Measurements from ENCODE around the gene TPST1. TPM values are rescaled to one million over a fixed set of nuclear protein-coding genes. Genes with fewer than 3 reads are reported as not detected.

Gene TPST1
- total and polyA plus RNA-seq, 2 of the 8 experiments (the other 6 are each of a cell fraction or from before 2014, with no cell fraction given): 8.2 to 18.4 TPM

GRCh38 chr7:66296557-66296956 is 91.4 kb downstream of the TPST1 start:
- no peak for FAIRE-seq
- no peak for DNase-seq (ENCODE audit: low read depth in 1 of 2, low spot score in 2 of 2)

More at GRCh38 chr7:66296557-66296956, 91.4 kb downstream of the TPST1 start:
- 95% methylated on average over 3 of the region's 3 CpGs; no CpG with 5 or more reads in 1 of the 2 experiments for WGBS, 2 experiments (ENCODE audit: extremely low coverage in 1 of 2, insufficient coverage in 1 of 2, insufficient read length in 1 of 2, insufficient replicate concordance in 2 of 2, low coverage in 1 of 2, low lambda C conversion rate in 2 of 2, missing lambda C conversion rate in 1 of 2)
- H3K23ac ChIP-seq (ENCODE audit: insufficient read length): no peak overlapping the region
- no peak overlapping the region for H2BK12ac ChIP-seq (ENCODE audit: low read depth, low read length)
- H3K56ac ChIP-seq (replicated peaks; ENCODE audit: insufficient read length, low read depth, low read length): no peak overlapping the region
- no peak overlapping the region for H4K91ac ChIP-seq (replicated peaks; ENCODE audit: insufficient read length, low read length)
- TF ChIP-seq CBX8 (IDR thresholded peaks at IDR 0.05; ENCODE audit: borderline replicate concordance, low read depth, low read length) (no peak), E2F6 (IDR thresholded peaks at IDR 0.05) (no peak), USF2 (IDR thresholded peaks at IDR 0.05; ENCODE audit: low read length) (no peak), SIX5 (IDR thresholded peaks at IDR 0.05; ENCODE audit: low read depth, low read length) (no peak), EZH2 (IDR thresholded peaks at IDR 0.05; ENCODE audit: low read depth, low read length, severe bottlenecking) (no peak), TAF1 (IDR thresholded peaks at IDR 0.05; ENCODE audit: low read depth, low read length) (no peak), GABPA (IDR thresholded peaks at IDR 0.05; ENCODE audit: borderline replicate concordance, insufficient read depth, low read length) (no peak), BACH1 (IDR thresholded peaks at IDR 0.05; ENCODE audit: low read length) (no peak)
- H3K79me2 ChIP-seq (ENCODE audit: control insufficient read depth in 1 of 2, insufficient read depth in 2 of 2, low read length in 2 of 2): no peaks in the 10 kb centered on the region; a peak in 1 of 4 replicates
- no peak overlapping the region for H2AK5ac ChIP-seq (ENCODE audit: low read depth, low read length)
- no peaks in the 10 kb centered on the region for H3K9me3 ChIP-seq (ENCODE audit: insufficient read depth in 2 of 2, low read depth in 1 of 2, low read length in 1 of 2)
- ChIA-PET CTCF (ENCODE audit: partially characterized antibody) (no interaction called here), POLR2A (ENCODE audit: partially characterized antibody) (interaction anchor here (0.7 kb wide), 1 partner anchor 555 kb away, joined by 4 read pairs; no protein-coding TSS in a partner anchor)
- no peaks in the 10 kb centered on the region for H3K23me2 ChIP-seq (ENCODE audit: low read depth, low read length)
- no peak overlapping the region for H2BK20ac ChIP-seq (ENCODE audit: low read length)
- no peaks in the 10 kb centered on the region for H3K79me1 ChIP-seq (ENCODE audit: low read depth, low read length)
- no peak overlapping the region for H3K4me3 ChIP-seq (ENCODE audit: extremely low read depth in 1 of 4, insufficient read depth in 2 of 4, low read depth in 3 of 4, low read length in 4 of 4)
- H4K5ac ChIP-seq (ENCODE audit: insufficient read length, low read depth, low read length): no peak overlapping the region
- H2AFZ ChIP-seq (ENCODE audit: low read length): no peak overlapping the region
- no peak overlapping the region for H2BK120ac ChIP-seq (replicated peaks; ENCODE audit: low read depth, low read length)
- H4K20me1 ChIP-seq (replicated peaks in 1 of 2; ENCODE audit: control insufficient read depth in 1 of 2, insufficient read depth in 2 of 2, low read length in 2 of 2): no peaks in the 10 kb centered on the region
- no peak overlapping the region for H3K14ac ChIP-seq (ENCODE audit: insufficient read length)
- no peak overlapping the region for H2BK15ac ChIP-seq (ENCODE audit: low read length)
- H3K4me1 ChIP-seq (replicated peaks in 1 of 4; ENCODE audit: control insufficient read depth in 3 of 4, insufficient read depth in 4 of 4, low read length in 3 of 4): no peaks in the 10 kb centered on the region; a peak in 2 of 7 replicates
- H3K27me3 ChIP-seq (replicated peaks in 1 of 4; ENCODE audit: control insufficient read depth in 3 of 4, extremely low read depth in 1 of 4, insufficient read depth in 3 of 4, low read length in 3 of 4): no peaks in the 10 kb centered on the region
- H2BK5ac ChIP-seq (ENCODE audit: low read depth, low read length): no peak overlapping the region
- no peak overlapping the region for H3K27ac ChIP-seq (ENCODE audit: low read depth, low read length)
- no peaks in the 10 kb centered on the region for H3K36me3 ChIP-seq (ENCODE audit: control insufficient read depth in 2 of 4, insufficient read depth in 4 of 4, low read length in 3 of 4)
- no peak overlapping the region for H3K4ac ChIP-seq (replicated peaks; ENCODE audit: insufficient read length, low read depth, low read length)
- no peak overlapping the region for H3K9ac ChIP-seq (replicated peaks in 1 of 4; ENCODE audit: extremely low read depth in 1 of 4, low read depth in 3 of 4, low read length in 3 of 4)
- H3K18ac ChIP-seq (ENCODE audit: extremely low read depth, low read length): no peak overlapping the region
- H4K8ac ChIP-seq (ENCODE audit: extremely low read depth, insufficient read depth, low read length): no peak overlapping the region
- H3K4me2 ChIP-seq (ENCODE audit: insufficient read depth in 1 of 2, low read depth in 2 of 2, low read length in 2 of 2): no peak overlapping the region

All from H1 (cell line).